SK-N-SH (cell line): ENCODE measurements around the gene ANO2. TPM values are rescaled to one million over a fixed set of nuclear protein-coding genes. Genes with fewer than 3 reads are reported as not detected.

Source experiments
- CTCF ChIA-PET: fragments of 300-600, 350-600 bp; formaldehyde crosslinking; extraction: SDS; loops from one replicate; lab custom pipeline; 2021; lab: Yijun Ruan, JAX
- POLR2A ChIA-PET: fragments of 350-600 bp; sonication (Branson Sonifier 250); formaldehyde crosslinking; extraction: SDS; loops from one replicate; lab custom pipeline; 2020; ENCODE audit warnings: antibody characterized with exemption, inconsistent platforms; lab: Yijun Ruan, JAX
- DNase-seq: peaks from one replicate; pipeline ENCODE4 v3.0.0; 2012
- H2AFZ ChIP-seq: fragments of 200-600 bp; sonication (generic); 2 replicates; pipeline ENCODE4 v1.8.1; 2016; ENCODE audit warnings: antibody characterized with exemption, mild to moderate bottlenecking, low read depth
- H3F3A ChIP-seq: fragments of 200-600 bp; sonication (generic); replicated peaks from 2 replicates; pipeline ENCODE3; 2016; ENCODE audit warnings: antibody characterized with exemption, mild to moderate bottlenecking; ENCODE audit not compliant: insufficient read depth
- H3K27ac ChIP-seq, 2 experiments: fragments of 200-500 bp in 1 of 2; fragments of 200-600 bp in 1 of 2; sonication (Bioruptor generic) in 1 of 2; sonication (generic), shearing (Covaris generic) in 1 of 2; 2 replicates each; pipeline versions ENCODE4 v1.5.1 to v1.6.1; 2014 to 2016; ENCODE audit warnings: low read depth in 2 of 2, inconsistent platforms in 1 of 2, low read length in 1 of 2, mild to moderate bottlenecking in 1 of 2, mixed read lengths in 1 of 2
- H3K27me3 ChIP-seq: fragments of 200-600 bp; sonication (generic), shearing (Covaris generic); 2 replicates; pipeline ENCODE4 v1.6.1; 2016; ENCODE audit warnings: mixed run types; ENCODE audit not compliant: insufficient read depth
- H3K36me3 ChIP-seq, 2 experiments: fragments of 200-500 bp in 1 of 2; fragments of 200-600 bp in 1 of 2; sonication (Bioruptor generic) in 1 of 2; sonication (generic) in 1 of 2; replicated peaks in 1 of 2; 2 replicates each; pipeline versions ENCODE3 to v1.5.1; 2014 to 2016; ENCODE audit warnings: low read length in 1 of 2, mild to moderate bottlenecking in 1 of 2; ENCODE audit not compliant: insufficient read depth in 2 of 2, control insufficient read depth in 1 of 2
- H3K4me1 ChIP-seq, 2 experiments: fragments of 200-500 bp in 1 of 2; fragments of 200-600 bp in 1 of 2; sonication (Bioruptor generic) in 1 of 2; sonication (generic), shearing (Covaris generic) in 1 of 2; 2 replicates each; pipeline versions ENCODE4 v1.5.1 to v1.6.1; 2014 to 2016; ENCODE audit warnings: low read depth in 1 of 2, low read length in 1 of 2, mixed run types in 1 of 2; ENCODE audit not compliant: insufficient read depth in 2 of 2, control insufficient read depth in 1 of 2
- H3K4me2 ChIP-seq: fragments of 200-600 bp; sonication (generic), shearing (Covaris generic); 2 replicates; pipeline ENCODE4 v1.6.1; 2017; ENCODE audit warnings: mixed run types
- H3K4me3 ChIP-seq, 2 experiments: fragments of 200-500 bp in 1 of 2; fragments of 200-600 bp in 1 of 2; sonication (Bioruptor generic) in 1 of 2; sonication (generic), shearing (Covaris generic) in 1 of 2; 2 replicates each; pipeline versions ENCODE4 v1.5.1 to v1.8.1; 2014 to 2016; ENCODE audit warnings: low read depth in 2 of 2, inconsistent platforms in 1 of 2, low read length in 1 of 2, mild to moderate bottlenecking in 1 of 2, mixed read lengths in 1 of 2, moderate library complexity in 1 of 2
- H3K79me2 ChIP-seq: fragments of 200-600 bp; sonication (generic); 2 replicates; pipeline ENCODE4 v1.8.1; 2017; ENCODE audit warnings: mild to moderate bottlenecking; ENCODE audit not compliant: insufficient read depth
- H3K9ac ChIP-seq: fragments of 200-600 bp; sonication (generic); 2 replicates; pipeline ENCODE4 v1.6.1; 2017; ENCODE audit warnings: mixed run types
- H3K9me2 ChIP-seq: fragments of 200-600 bp; sonication (generic); 2 replicates; pipeline ENCODE4 v1.6.1; 2017; ENCODE audit warnings: mixed run types
- H3K9me3 ChIP-seq: fragments of 200-600 bp; sonication (generic); 2 replicates; pipeline ENCODE4 v1.6.1; 2017; ENCODE audit warnings: mixed run types, mild to moderate bottlenecking, moderate library complexity
- H4K20me1 ChIP-seq: fragments of 200-600 bp; sonication (generic); 2 replicates; pipeline ENCODE4 v1.6.1; 2017; ENCODE audit warnings: mild to moderate bottlenecking, mixed run types; ENCODE audit not compliant: insufficient read depth
- ELF1 ChIP-seq: IDR thresholded peaks from 2 replicates; pipeline ENCODE4 v1.4.0; 2012
- FOSL2 ChIP-seq: IDR thresholded peaks from 2 replicates; pipeline ENCODE4 v1.4.0; 2012; ENCODE audit warnings: low read depth, mild to moderate bottlenecking, moderate library complexity, borderline replicate concordance
- FOXJ3 ChIP-seq: sonication (generic); formaldehyde crosslinking; IDR thresholded peaks from 2 replicates; pipeline ENCODE4 v1.5.1; 2020; ENCODE audit warnings: mild to moderate bottlenecking, missing genetic modification reagents
- FOXM1 ChIP-seq: IDR thresholded peaks from 2 replicates; pipeline ENCODE4 v1.4.0; 2012; ENCODE audit warnings: low read depth, mild to moderate bottlenecking
- JUND ChIP-seq: IDR thresholded peaks from 2 replicates; pipeline ENCODE4 v1.4.0; 2012
- MEF2A ChIP-seq: IDR thresholded peaks from 2 replicates; pipeline ENCODE4 v1.4.0; 2012; ENCODE audit warnings: low read depth, borderline replicate concordance
- MXI1 ChIP-seq: IDR thresholded peaks from 2 replicates; pipeline ENCODE4 v1.6.1; 2012; ENCODE audit warnings: mild to moderate bottlenecking, low read depth, low read length, improper control_type of control experiment
- PBX3 ChIP-seq: IDR thresholded peaks from 2 replicates; pipeline ENCODE4; 2012
- POLR2AphosphoS5 ChIP-seq: IDR thresholded peaks from 2 replicates; pipeline ENCODE4 v1.6.1; 2012; ENCODE audit warnings: low read depth, low read length
- RCOR1 ChIP-seq: fragments of 150-350 bp; IDR thresholded peaks from 2 replicates; pipeline ENCODE4 v1.6.1; 2017; ENCODE audit warnings: antibody characterized with exemption, low read length
- RXRA ChIP-seq: IDR thresholded peaks from 2 replicates; pipeline ENCODE4 v1.4.0; 2012; ENCODE audit warnings: low read depth, mild to moderate bottlenecking, borderline replicate concordance
- USF2 ChIP-seq: fragments of 150-350 bp; IDR thresholded peaks from 2 replicates; pipeline ENCODE4 v1.6.1; 2017; ENCODE audit warnings: antibody characterized with exemption, low read length, low read depth, borderline replicate concordance
- YY1 ChIP-seq: IDR thresholded peaks from 2 replicates; pipeline ENCODE4 v1.4.0; 2012; ENCODE audit warnings: low read depth, mild to moderate bottlenecking
- WGBS: methylation state at CpG from one replicate; pipeline ENCODE4 v1.1.6; 2017; ENCODE audit warnings: low lambda C conversion rate; 5-methylcytosine and 5-hydroxymethylcytosine counted together
- polyA plus RNA-seq, 3 experiments: library from polyadenylated mRNA; depleted of rRNA; stranded (reverse); fragments of >200 nt; gene quantifications; 2 replicates each; pipeline ENCODE4 v1.2.3, GENCODE V29; 2012
- TF ChIP-seq, protein P1 (sequence below): IDR thresholded peaks from 2 replicates; pipeline ENCODE4 v1.6.1; 2012; ENCODE audit warnings: mild to moderate bottlenecking, low read depth, low read length, moderate library complexity
- TF ChIP-seq, protein P2 (sequence below): fragments of 150-350 bp; IDR thresholded peaks from 2 replicates; pipeline ENCODE4 v1.6.1; 2016; ENCODE audit warnings: mild to moderate bottlenecking, low read depth, low read length

ANO2 gene
- polyA plus RNA-seq, 1 of the 3 experiments (the other 2 are of a cell fraction): not detected

GRCh38 chr12:5798242-5799015 is 146.6 kb downstream of the ANO2 start (continued):
- TF ChIP-seq, protein P1, sequence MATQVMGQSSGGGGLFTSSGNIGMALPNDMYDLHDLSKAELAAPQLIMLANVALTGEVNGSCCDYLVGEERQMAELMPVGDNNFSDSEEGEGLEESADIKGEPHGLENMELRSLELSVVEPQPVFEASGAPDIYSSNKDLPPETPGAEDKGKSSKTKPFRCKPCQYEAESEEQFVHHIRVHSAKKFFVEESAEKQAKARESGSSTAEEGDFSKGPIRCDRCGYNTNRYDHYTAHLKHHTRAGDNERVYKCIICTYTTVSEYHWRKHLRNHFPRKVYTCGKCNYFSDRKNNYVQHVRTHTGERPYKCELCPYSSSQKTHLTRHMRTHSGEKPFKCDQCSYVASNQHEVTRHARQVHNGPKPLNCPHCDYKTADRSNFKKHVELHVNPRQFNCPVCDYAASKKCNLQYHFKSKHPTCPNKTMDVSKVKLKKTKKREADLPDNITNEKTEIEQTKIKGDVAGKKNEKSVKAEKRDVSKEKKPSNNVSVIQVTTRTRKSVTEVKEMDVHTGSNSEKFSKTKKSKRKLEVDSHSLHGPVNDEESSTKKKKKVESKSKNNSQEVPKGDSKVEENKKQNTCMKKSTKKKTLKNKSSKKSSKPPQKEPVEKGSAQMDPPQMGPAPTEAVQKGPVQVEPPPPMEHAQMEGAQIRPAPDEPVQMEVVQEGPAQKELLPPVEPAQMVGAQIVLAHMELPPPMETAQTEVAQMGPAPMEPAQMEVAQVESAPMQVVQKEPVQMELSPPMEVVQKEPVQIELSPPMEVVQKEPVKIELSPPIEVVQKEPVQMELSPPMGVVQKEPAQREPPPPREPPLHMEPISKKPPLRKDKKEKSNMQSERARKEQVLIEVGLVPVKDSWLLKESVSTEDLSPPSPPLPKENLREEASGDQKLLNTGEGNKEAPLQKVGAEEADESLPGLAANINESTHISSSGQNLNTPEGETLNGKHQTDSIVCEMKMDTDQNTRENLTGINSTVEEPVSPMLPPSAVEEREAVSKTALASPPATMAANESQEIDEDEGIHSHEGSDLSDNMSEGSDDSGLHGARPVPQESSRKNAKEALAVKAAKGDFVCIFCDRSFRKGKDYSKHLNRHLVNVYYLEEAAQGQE: no peak
- TF ChIP-seq POLR2AphosphoS5 (no peak), MEF2A (no peak), FOSL2 (no peak)
- TF ChIP-seq, protein P2, sequence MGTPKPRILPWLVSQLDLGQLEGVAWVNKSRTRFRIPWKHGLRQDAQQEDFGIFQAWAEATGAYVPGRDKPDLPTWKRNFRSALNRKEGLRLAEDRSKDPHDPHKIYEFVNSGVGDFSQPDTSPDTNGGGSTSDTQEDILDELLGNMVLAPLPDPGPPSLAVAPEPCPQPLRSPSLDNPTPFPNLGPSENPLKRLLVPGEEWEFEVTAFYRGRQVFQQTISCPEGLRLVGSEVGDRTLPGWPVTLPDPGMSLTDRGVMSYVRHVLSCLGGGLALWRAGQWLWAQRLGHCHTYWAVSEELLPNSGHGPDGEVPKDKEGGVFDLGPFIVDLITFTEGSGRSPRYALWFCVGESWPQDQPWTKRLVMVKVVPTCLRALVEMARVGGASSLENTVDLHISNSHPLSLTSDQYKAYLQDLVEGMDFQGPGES: no peak
- TF ChIP-seq, all 33 proteins: peak for 0

DNA sequence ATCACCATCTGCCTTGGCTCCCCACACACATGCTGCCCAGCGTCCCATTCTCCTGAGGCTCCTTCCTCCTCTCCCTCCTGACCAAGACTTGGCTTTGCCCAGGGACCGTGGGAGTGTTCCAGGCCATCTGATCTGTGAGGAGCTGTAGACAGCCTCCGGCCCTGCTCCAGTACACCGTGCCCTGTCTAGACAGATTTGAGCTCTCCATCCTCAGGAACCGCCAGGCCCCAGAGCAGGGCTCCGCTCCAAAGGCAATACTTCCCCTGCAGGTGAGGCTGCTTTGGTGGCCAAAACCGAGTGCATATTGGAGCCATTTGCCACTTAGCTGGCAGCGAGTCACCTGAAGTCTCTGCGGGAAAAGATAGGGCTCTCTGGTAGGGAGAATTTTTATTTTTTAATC is 147.4 kb downstream of the ANO2 start:
- TF ChIP-seq RXRA (no peak), ELF1 (no peak), YY1 (no peak), MXI1 (no peak), RCOR1 (no peak), JUND (no peak), FOXJ3 (CRISPR knock-in tag) (no peak), PBX3 (no peak), USF2 (no peak), FOXM1 (no peak), FOSL2 (no peak)
- TF ChIP-seq, protein P1: no peak
- no peak for DNase-seq
- Histone ChIP-seq H3K9ac (no peak overlapping the region), H2AFZ (no peak overlapping the region), H3K9me3 (no peaks in the 10 kb centered on the region), H4K20me1 (no peaks in the 10 kb centered on the region), H3K27ac (no peak overlapping the region), H3K79me2 (no peaks in the 10 kb centered on the region), H3K9me2 (no peaks in the 10 kb centered on the region), H3K4me2 (no peak overlapping the region), H3K27me3 (peaks cover 14% of the 10 kb centered on the region), H3F3A (no peaks in the 10 kb centered on the region), H3K4me1 (no peaks in the 10 kb centered on the region), H3K4me3 (no peak overlapping the region), H3K36me3 (no peaks in the 10 kb centered on the region)
- ChIA-PET CTCF (no interaction called here), POLR2A (no interaction called here)
- 9% methylated on average over 9 of the region's 9 CpGs for WGBS
